HEK293 (cell line): ENCODE results near the gene CEBPG.

Experiments used
- ATF2 ChIP-seq: fragments of 450-650 bp; formaldehyde crosslinking; IDR thresholded peaks from 2 replicates; pipeline ENCODE4 v1.5.1; 2016; ENCODE audit warnings: missing biosample characterization, missing genetic modification characterization, low read depth
- CTCF ChIP-seq: fragments of 450-650 bp; formaldehyde crosslinking; IDR thresholded peaks from 2 replicates; pipeline ENCODE4 v1.5.1; 2016; ENCODE audit warnings: missing biosample characterization, missing genetic modification characterization
- KLF16 ChIP-seq: fragments of 450-650 bp; formaldehyde crosslinking; IDR thresholded peaks from 2 replicates; pipeline ENCODE4 v1.5.1; 2017; ENCODE audit warnings: missing biosample characterization, missing genetic modification characterization
- PRDM10 ChIP-seq: fragments of 450-650 bp; formaldehyde crosslinking; IDR thresholded peaks from 2 replicates; pipeline ENCODE4 v1.5.1; 2016; ENCODE audit warnings: missing biosample characterization, missing genetic modification characterization
- SP3 ChIP-seq: fragments of 450-650 bp; formaldehyde crosslinking; IDR thresholded peaks from 2 replicates; pipeline ENCODE4 v1.5.1; 2016; ENCODE audit warnings: missing biosample characterization, missing genetic modification characterization
- ZNF121 ChIP-seq: fragments of 450-650 bp; formaldehyde crosslinking; IDR thresholded peaks from 2 replicates; pipeline ENCODE4 v1.5.1; 2016; ENCODE audit warnings: missing biosample characterization, missing genetic modification characterization
- ZNF239 ChIP-seq: fragments of 450-650 bp; formaldehyde crosslinking; IDR thresholded peaks from 2 replicates; pipeline ENCODE4 v1.5.1; 2016; ENCODE audit warnings: missing biosample characterization, missing genetic modification characterization
- ZNF398 ChIP-seq: fragments of 450-650 bp; formaldehyde crosslinking; IDR thresholded peaks from 2 replicates; pipeline ENCODE4 v1.5.1; 2017; ENCODE audit warnings: missing biosample characterization, missing genetic modification characterization
- ZNF416 ChIP-seq: fragments of 450-650 bp; formaldehyde crosslinking; IDR thresholded peaks from 2 replicates; pipeline ENCODE4 v1.5.1; 2016; ENCODE audit warnings: missing biosample characterization, missing genetic modification characterization
- ZNF501 ChIP-seq: fragments of 450-650 bp; formaldehyde crosslinking; IDR thresholded peaks from 2 replicates; pipeline ENCODE4 v1.5.1; 2016; ENCODE audit warnings: missing biosample characterization, missing genetic modification characterization
- ZNF510 ChIP-seq: fragments of 450-650 bp; formaldehyde crosslinking; IDR thresholded peaks from 2 replicates; pipeline ENCODE4 v1.5.1; 2018; ENCODE audit warnings: mild to moderate bottlenecking, missing genetic modification characterization, missing biosample characterization; ENCODE audit not compliant: insufficient replicate concordance
- ZNF600 ChIP-seq: fragments of 450-650 bp; formaldehyde crosslinking; IDR thresholded peaks from 2 replicates; pipeline ENCODE4 v1.5.1; 2016; ENCODE audit warnings: missing biosample characterization, missing genetic modification characterization
- ZNF629 ChIP-seq: fragments of 450-650 bp; formaldehyde crosslinking; IDR thresholded peaks from 2 replicates; pipeline ENCODE4 v1.5.1; 2017; ENCODE audit warnings: missing biosample characterization, missing genetic modification characterization
- ZNF785 ChIP-seq: fragments of 450-650 bp; formaldehyde crosslinking; IDR thresholded peaks from 2 replicates; pipeline ENCODE4 v1.5.1; 2016; ENCODE audit warnings: missing biosample characterization, missing genetic modification characterization

GRCh38 chr19:33388725-33389420 is 15.4 kb downstream of the CEBPG start:
- no peak for TF ChIP-seq ZNF398 (tag by site-specific recombination)
- TF ChIP-seq ZNF629 (tag by site-specific recombination), result no peak
- no peak for TF ChIP-seq SP3 (tag by site-specific recombination)
- TF ChIP-seq CTCF (tag by site-specific recombination), result no peak
- TF ChIP-seq ZNF121 (tag by site-specific recombination), result no peak
- TF ChIP-seq ATF2, result no peak
- TF ChIP-seq ZNF600 (tag by site-specific recombination), result no peak; the same call in 1 of the 2 replicates
- TF ChIP-seq ZNF239, result no peak
- TF ChIP-seq ZNF501, result no peak
- TF ChIP-seq ZNF510 (tag by site-specific recombination), result no peak
- no peak for TF ChIP-seq PRDM10 (tag by site-specific recombination)
- no peak for TF ChIP-seq ZNF785
- TF ChIP-seq ZNF416 (tag by site-specific recombination), result no peak
- TF ChIP-seq KLF16 (tag by site-specific recombination), result no peak
